GM23338 (cell line): ENCODE data around the gene UBR2. TPM values are rescaled to one million over a fixed set of nuclear protein-coding genes. Genes with fewer than 3 reads are reported as not detected.

Source experiments
- ATAC-seq: fragments of 200-7000 bp; cut with Tn5 transposase; 3 replicates; pipeline ENCODE4 v1.9.1; 2020
- DNase-seq: peaks from one replicate; pipeline ENCODE4 v3.0.0-alpha.2; 2015; ENCODE audit warnings: low spot score
- H2AFZ ChIP-seq: fragments of 200-600 bp; sonication (generic); 2 replicates; pipeline ENCODE4 v1.8.0; 2016; ENCODE audit warnings: antibody characterized with exemption, mild to moderate bottlenecking, moderate library complexity
- H3F3A ChIP-seq: fragments of 200-600 bp; sonication (generic); replicated peaks from 2 replicates; pipeline ENCODE4 v1.8.0; 2017; ENCODE audit warnings: antibody characterized with exemption, mixed run types, low read depth
- H3K27ac ChIP-seq: fragments of 200-600 bp; sonication (generic); 2 replicates; pipeline ENCODE4 v1.6.1; 2016; ENCODE audit warnings: low read depth
- H3K27me3 ChIP-seq: fragments of 200-600 bp; sonication (generic); 2 replicates; pipeline ENCODE4 v1.8.0; 2016; ENCODE audit warnings: mild to moderate bottlenecking, mixed run types, moderate library complexity; ENCODE audit not compliant: insufficient read depth
- H3K36me3 ChIP-seq: fragments of 200-600 bp; sonication (generic); 2 replicates; pipeline ENCODE4 v1.8.0; 2016; ENCODE audit warnings: mild to moderate bottlenecking; ENCODE audit not compliant: insufficient read depth
- H3K4me1 ChIP-seq: fragments of 200-600 bp; sonication (generic); 2 replicates; pipeline ENCODE4 v1.8.0; 2016; ENCODE audit warnings: mild to moderate bottlenecking, moderate library complexity; ENCODE audit not compliant: insufficient read depth
- H3K4me2 ChIP-seq: fragments of 200-600 bp; sonication (generic); 2 replicates; pipeline ENCODE4 v1.7.1; 2017; ENCODE audit warnings: mixed run types
- H3K4me3 ChIP-seq: fragments of 200-600 bp; sonication (generic); 2 replicates; pipeline ENCODE4 v1.6.1; 2016; ENCODE audit warnings: mixed run types
- H3K79me2 ChIP-seq: fragments of 200-600 bp; sonication (generic); replicated peaks from 2 replicates; pipeline ENCODE4 v1.8.0; 2017; ENCODE audit warnings: mild to moderate bottlenecking; ENCODE audit not compliant: insufficient read depth
- H3K9me2 ChIP-seq: fragments of 200-600 bp; sonication (generic); 2 replicates; pipeline ENCODE4 v1.8.0; 2017; ENCODE audit not compliant: insufficient read depth
- H4K20me1 ChIP-seq: fragments of 200-600 bp; sonication (generic); replicated peaks from 2 replicates; pipeline ENCODE4 v1.8.0; 2017; ENCODE audit warnings: mild to moderate bottlenecking; ENCODE audit not compliant: insufficient read depth
- H3K27ac Mint-ChIP-seq: 2 replicates; pipeline ENCODE4 v1.8.0; 2020; ENCODE audit warnings: inconsistent platforms, mild to moderate bottlenecking, moderate library complexity, mixed read lengths
- H3K27me3 Mint-ChIP-seq: 3 replicates; pipeline ENCODE4 v1.8.0; 2022; ENCODE audit warnings: low read depth, mild to moderate bottlenecking, moderate library complexity, mixed read lengths, inconsistent platforms; ENCODE audit not compliant: insufficient read depth, poor library complexity
- H3K36me3 Mint-ChIP-seq: 3 replicates; pipeline ENCODE4 v1.8.0; 2021; ENCODE audit warnings: low read depth, mild to moderate bottlenecking, inconsistent platforms, moderate library complexity, mixed read lengths
- H3K4me1 Mint-ChIP-seq: 3 replicates; pipeline ENCODE4 v1.8.0; 2020; ENCODE audit warnings: mild to moderate bottlenecking, inconsistent platforms, mixed read lengths
- H3K4me3 Mint-ChIP-seq: 3 replicates; pipeline ENCODE4 v1.8.0; 2021; ENCODE audit warnings: moderate library complexity, mild to moderate bottlenecking, inconsistent platforms, mixed read lengths
- H3K9me3 Mint-ChIP-seq: 3 replicates; pipeline ENCODE4 v1.8.0; 2020; ENCODE audit warnings: moderate library complexity, mild to moderate bottlenecking, inconsistent platforms, mixed read lengths
- CREB1 ChIP-seq: fragments of 250-450 bp; sonication (Bioruptor Pico); IDR thresholded peaks from 2 replicates; pipeline ENCODE4 v1.5.0; 2020; ENCODE audit warnings: low read depth, mild to moderate bottlenecking, moderate library complexity
- ETS1 ChIP-seq: IDR thresholded peaks from 2 replicates; pipeline ENCODE4 v1.6.1; 2016; ENCODE audit warnings: antibody characterized with exemption
- EZH2 ChIP-seq: fragments of 200-600 bp; sonication (generic); IDR thresholded peaks from one replicate; pipeline ENCODE4 v1.8.0; 2017; ENCODE audit warnings: antibody characterized with exemption, mild to moderate bottlenecking, low read depth; ENCODE audit not compliant: unreplicated experiment
- EZH2phosphoT487 ChIP-seq: fragments of 200-600 bp; sonication (generic); IDR thresholded peaks from one replicate; pipeline ENCODE4 v1.8.1; 2018; ENCODE audit warnings: antibody characterized with exemption; ENCODE audit not compliant: unreplicated experiment
- JUNB ChIP-seq: IDR thresholded peaks from one replicate; pipeline ENCODE4 v1.6.1; 2016; ENCODE audit warnings: antibody characterized with exemption; ENCODE audit not compliant: unreplicated experiment
- NANOG ChIP-seq: IDR thresholded peaks from 2 replicates; pipeline ENCODE4 v1.6.1; 2016; ENCODE audit warnings: antibody characterized with exemption, borderline replicate concordance
- REST ChIP-seq: IDR thresholded peaks from one replicate; pipeline ENCODE4 v1.6.1; 2018; ENCODE audit warnings: antibody characterized with exemption; ENCODE audit not compliant: unreplicated experiment
- STAT1 ChIP-seq: IDR thresholded peaks from one replicate; pipeline ENCODE4 v1.6.1; 2016; ENCODE audit warnings: antibody characterized with exemption; ENCODE audit not compliant: unreplicated experiment
- ZNF114 ChIP-seq: fragments of 250-450 bp; sonication (Bioruptor Pico); IDR thresholded peaks from 2 replicates; pipeline ENCODE4 v1.5.0; 2020; ENCODE audit warnings: mild to moderate bottlenecking, moderate library complexity
- polyA plus RNA-seq: library from polyadenylated mRNA; unstranded; fragments of >200 nt; fragmentation: Nextera tagmentation; extraction: Ambion mirVana; gene quantifications from 2 replicates; pipeline ENCODE4 v1.2.1, GENCODE V29; 2016
- total RNA-seq: library from RNA; depleted of rRNA; stranded (reverse); fragments of >200 nt; shearing (Covaris generic); gene quantifications from 2 replicates; pipeline ENCODE4 v1.2.3, GENCODE V29; 2014
- TF ChIP-seq, protein P1 (sequence below), 2 experiments: fragments of 200-600 bp in 1 of 2; sonication (generic) in 1 of 2; conservative IDR thresholded peaks; 2 replicates each; pipeline versions ENCODE4 v1.5.1 to v1.6.1; 2016 to 2017; ENCODE audit warnings: antibody characterized with exemption in 2 of 2, low read depth in 2 of 2, mild to moderate bottlenecking in 2 of 2, moderate library complexity in 1 of 2
- TF ChIP-seq, protein P2 (sequence below): fragments of 250-450 bp; sonication (Bioruptor Pico); IDR thresholded peaks from 2 replicates; pipeline ENCODE4 v1.5.0; 2020; ENCODE audit warnings: mild to moderate bottlenecking, moderate library complexity

Gene UBR2
- total and polyA plus RNA-seq, 2 experiments from 2014 or later: 6.7 to 21.2 TPM

GRCh38 chr6:42697268-42697655 lies 133.4 kb downstream of the UBR2 start (continued):
- no peak for TF ChIP-seq REST
- no peak for TF ChIP-seq JUNB
- no peak for TF ChIP-seq CREB1 (CRISPR knock-in tag)
- TF ChIP-seq ETS1: no peak
- TF ChIP-seq STAT1: no peak

GRCh38 chr6:42698217-42698616 lies 134.4 kb downstream of the UBR2 start:
- no peaks in the 10 kb centered on the region for H3K9me3 Mint-ChIP-seq
- ATAC-seq (peak; percentile 74), DNase-seq (peak; percentile 55)
- Histone ChIP-seq H3K9me2 (no peaks in the 10 kb centered on the region), H3K4me1 (no peaks in the 10 kb centered on the region), H3K27ac (no peak overlapping the region), H3K27me3 (no peaks in the 10 kb centered on the region), H3K4me2 (no peak overlapping the region), H4K20me1 (no peaks in the 10 kb centered on the region), H2AFZ (no peak overlapping the region), H3F3A (no peaks in the 10 kb centered on the region), H3K79me2 (no peaks in the 10 kb centered on the region), H3K4me3 (no peak overlapping the region), H3K36me3 (peaks cover 2% of the 10 kb centered on the region; the same call in 1 of the 2 replicates)
- H3K4me3 Mint-ChIP-seq: no peak overlapping the region
- H3K36me3 Mint-ChIP-seq: 0 out of 3 replicates have a peak, but pooled peaks cover 4% of the 10 kb centered on the region
- no peak overlapping the region for H3K27ac Mint-ChIP-seq
- H3K27me3 Mint-ChIP-seq: peaks cover 10% of the 10 kb centered on the region
- no peaks in the 10 kb centered on the region for H3K4me1 Mint-ChIP-seq
- no peak for TF ChIP-seq ETS1
- no peak for TF ChIP-seq ZNF114
- TF ChIP-seq JUNB: no peak
- TF ChIP-seq, protein P1, sequence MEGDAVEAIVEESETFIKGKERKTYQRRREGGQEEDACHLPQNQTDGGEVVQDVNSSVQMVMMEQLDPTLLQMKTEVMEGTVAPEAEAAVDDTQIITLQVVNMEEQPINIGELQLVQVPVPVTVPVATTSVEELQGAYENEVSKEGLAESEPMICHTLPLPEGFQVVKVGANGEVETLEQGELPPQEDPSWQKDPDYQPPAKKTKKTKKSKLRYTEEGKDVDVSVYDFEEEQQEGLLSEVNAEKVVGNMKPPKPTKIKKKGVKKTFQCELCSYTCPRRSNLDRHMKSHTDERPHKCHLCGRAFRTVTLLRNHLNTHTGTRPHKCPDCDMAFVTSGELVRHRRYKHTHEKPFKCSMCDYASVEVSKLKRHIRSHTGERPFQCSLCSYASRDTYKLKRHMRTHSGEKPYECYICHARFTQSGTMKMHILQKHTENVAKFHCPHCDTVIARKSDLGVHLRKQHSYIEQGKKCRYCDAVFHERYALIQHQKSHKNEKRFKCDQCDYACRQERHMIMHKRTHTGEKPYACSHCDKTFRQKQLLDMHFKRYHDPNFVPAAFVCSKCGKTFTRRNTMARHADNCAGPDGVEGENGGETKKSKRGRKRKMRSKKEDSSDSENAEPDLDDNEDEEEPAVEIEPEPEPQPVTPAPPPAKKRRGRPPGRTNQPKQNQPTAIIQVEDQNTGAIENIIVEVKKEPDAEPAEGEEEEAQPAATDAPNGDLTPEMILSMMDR (conservative IDR thresholded peaks at IDR 0.05; ENCODE audit: low read depth in 2 of 2): no peak
- no peak for TF ChIP-seq NANOG
- TF ChIP-seq STAT1: no peak
- TF ChIP-seq EZH2: no peak
- no peak for TF ChIP-seq EZH2phosphoT487
- TF ChIP-seq, protein P2, sequence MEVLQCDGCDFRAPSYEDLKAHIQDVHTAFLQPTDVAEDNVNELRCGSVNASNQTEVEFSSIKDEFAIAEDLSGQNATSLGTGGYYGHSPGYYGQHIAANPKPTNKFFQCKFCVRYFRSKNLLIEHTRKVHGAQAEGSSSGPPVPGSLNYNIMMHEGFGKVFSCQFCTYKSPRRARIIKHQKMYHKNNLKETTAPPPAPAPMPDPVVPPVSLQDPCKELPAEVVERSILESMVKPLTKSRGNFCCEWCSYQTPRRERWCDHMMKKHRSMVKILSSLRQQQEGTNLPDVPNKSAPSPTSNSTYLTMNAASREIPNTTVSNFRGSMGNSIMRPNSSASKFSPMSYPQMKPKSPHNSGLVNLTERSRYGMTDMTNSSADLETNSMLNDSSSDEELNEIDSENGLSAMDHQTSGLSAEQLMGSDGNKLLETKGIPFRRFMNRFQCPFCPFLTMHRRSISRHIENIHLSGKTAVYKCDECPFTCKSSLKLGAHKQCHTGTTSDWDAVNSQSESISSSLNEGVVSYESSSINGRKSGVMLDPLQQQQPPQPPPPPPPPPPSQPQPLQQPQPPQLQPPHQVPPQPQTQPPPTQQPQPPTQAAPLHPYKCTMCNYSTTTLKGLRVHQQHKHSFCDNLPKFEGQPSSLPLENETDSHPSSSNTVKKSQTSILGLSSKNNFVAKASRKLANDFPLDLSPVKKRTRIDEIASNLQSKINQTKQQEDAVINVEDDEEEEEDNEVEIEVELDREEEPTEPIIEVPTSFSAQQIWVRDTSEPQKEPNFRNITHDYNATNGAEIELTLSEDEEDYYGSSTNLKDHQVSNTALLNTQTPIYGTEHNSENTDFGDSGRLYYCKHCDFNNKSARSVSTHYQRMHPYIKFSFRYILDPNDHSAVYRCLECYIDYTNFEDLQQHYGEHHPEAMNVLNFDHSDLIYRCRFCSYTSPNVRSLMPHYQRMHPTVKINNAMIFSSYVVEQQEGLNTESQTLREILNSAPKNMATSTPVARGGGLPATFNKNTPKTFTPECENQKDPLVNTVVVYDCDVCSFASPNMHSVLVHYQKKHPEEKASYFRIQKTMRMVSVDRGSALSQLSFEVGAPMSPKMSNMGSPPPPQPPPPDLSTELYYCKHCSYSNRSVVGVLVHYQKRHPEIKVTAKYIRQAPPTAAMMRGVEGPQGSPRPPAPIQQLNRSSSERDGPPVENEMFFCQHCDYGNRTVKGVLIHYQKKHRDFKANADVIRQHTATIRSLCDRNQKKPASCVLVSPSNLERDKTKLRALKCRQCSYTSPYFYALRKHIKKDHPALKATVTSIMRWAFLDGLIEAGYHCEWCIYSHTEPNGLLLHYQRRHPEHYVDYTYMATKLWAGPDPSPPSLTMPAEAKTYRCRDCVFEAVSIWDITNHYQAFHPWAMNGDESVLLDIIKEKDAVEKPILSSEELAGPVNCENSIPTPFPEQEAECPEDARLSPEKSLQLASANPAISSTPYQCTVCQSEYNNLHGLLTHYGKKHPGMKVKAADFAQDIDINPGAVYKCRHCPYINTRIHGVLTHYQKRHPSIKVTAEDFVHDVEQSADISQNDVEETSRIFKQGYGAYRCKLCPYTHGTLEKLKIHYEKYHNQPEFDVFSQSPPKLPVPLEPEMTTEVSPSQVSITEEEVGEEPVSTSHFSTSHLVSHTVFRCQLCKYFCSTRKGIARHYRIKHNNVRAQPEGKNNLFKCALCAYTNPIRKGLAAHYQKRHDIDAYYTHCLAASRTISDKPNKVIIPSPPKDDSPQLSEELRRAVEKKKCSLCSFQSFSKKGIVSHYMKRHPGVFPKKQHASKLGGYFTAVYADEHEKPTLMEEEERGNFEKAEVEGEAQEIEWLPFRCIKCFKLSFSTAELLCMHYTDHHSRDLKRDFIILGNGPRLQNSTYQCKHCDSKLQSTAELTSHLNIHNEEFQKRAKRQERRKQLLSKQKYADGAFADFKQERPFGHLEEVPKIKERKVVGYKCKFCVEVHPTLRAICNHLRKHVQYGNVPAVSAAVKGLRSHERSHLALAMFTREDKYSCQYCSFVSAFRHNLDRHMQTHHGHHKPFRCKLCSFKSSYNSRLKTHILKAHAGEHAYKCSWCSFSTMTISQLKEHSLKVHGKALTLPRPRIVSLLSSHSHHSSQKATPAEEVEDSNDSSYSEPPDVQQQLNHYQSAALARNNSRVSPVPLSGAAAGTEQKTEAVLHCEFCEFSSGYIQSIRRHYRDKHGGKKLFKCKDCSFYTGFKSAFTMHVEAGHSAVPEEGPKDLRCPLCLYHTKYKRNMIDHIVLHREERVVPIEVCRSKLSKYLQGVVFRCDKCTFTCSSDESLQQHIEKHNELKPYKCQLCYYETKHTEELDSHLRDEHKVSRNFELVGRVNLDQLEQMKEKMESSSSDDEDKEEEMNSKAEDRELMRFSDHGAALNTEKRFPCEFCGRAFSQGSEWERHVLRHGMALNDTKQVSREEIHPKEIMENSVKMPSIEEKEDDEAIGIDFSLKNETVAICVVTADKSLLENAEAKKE (CRISPR knock-in tag): no peak
- TF ChIP-seq CREB1 (CRISPR knock-in tag): no peak
